Measurements from ENCODE around the gene SBF2.

The SBF2 gene

DNA sequence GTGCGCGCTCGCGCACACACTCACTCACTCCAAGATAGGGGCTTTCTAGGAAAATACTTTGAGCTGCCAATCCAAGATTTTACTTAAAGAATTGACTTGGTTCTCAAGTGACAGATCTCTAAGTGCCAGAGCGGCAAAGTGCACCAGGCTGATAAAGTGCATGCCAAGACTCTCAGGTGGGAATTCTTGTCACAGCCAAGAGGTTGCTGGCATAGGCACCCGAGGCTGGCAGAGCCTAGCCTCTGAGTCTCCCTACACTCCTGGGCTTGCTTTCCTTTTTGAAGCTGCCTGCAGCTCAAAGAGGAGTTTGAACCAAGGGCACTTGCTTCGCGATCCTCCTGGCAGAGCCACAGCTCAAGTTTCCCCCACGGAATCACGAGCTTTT lies 8.3 kb upstream of the SBF2 start:
- no peak for DNase-seq (ENCODE audit: low read depth, low spot score)

DNA sequence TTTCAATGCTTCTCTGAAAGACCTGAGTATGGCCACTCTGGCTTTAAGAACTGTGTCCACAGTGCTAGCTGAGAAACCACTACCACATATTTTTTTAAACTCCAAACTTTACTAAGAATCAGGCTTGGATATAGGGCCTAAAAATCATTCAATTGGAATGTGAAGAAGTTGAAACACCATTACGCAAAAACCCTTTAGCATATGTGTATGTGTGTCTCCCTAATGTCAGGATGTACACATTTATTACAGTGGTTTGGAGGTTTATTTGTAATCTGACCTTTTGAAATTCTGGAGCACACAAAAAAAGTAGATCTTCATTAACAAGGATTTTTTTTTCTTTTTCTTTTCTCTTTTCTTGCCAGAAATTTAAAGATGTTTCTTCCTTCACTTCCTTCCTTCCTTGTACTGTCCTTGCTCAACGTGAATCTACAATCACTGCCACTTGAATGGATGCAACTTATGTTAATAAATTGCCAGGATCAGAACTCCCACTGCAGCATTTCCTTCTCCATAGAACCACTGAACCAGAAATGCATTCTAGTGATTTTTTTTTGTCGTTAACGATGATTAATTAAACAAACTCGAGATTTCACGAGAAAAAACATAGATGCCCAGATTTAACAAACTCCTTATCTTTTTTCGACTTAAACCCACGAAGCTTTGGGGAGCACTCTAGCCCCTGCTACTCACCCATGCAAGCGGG lies 7.8 kb upstream of the SBF2 start:
- no peak for DNase-seq (ENCODE audit: low read depth, low spot score)

DNA sequence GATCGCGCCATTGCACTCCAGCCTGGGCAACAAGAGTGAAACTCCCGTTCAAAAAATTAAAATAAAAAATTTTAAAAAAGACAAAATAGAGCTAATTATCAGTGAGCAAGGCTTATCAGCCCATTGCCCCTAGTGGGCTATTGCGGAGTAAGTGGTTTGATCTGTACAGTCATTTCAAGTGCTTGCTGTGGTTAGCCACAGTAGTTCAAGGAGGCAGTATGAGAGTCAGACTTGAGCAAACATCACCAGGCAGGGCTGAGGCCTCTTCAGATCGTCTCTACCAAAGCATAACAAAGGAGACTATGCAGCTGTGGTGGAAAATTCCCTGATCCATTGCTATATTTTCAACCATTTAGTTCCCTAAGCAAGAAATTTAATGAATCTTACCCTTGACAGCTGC lies 4.3 kb upstream of the SBF2 start:
- no peak for DNase-seq (ENCODE audit: low read depth, low spot score)

DNA sequence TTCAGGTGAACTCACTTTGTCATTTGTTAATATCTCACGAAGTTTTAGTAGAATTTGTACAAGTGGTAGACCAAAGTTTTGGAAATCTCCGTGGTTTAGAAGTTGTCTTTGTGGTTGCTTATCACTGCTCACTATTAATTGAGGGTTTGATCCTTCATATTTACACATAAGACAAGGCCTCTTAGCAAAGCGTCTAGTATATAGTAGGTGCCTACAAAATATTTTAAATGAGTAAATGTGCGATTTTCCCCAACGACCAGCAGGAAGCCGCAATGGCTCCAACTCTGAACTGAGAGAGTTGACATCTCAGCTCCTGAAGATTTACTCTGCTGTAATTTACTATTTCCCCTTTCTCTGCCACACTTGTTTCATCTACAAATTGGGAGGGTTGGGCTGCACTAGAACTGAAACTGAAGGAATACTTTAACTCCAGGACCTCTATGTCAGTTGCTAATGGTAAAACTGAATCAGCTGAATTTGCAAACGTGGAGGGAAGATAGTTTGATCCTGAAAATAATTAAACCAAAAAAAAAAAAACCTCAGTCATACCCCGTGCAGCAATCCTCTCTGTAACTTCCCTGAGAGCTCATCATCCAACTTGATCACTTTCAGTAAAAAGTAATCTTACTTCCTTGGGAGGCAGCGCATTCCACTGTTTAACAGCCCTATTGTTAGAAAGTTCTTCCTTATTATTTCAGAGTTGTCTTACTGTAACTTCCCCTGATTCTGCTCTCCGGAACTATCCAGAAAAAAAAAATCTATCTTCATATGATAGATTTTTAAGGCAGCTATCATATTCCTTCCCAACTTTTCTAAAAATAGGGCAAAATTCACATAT lies 1.3 kb upstream of the SBF2 start:
- DNase-seq (ENCODE audit: low read depth, low spot score), result no peak

GRCh38 chr11:10294290-10294953 lies 403 bp upstream of the SBF2 start:
- no peak for DNase-seq (ENCODE audit: low read depth, low spot score)

GRCh38 chr11:10291801-10292638 lies 2.0 kb downstream of the SBF2 start:
- DNase-seq (ENCODE audit: low read depth, low spot score), result no peak

GRCh38 chr11:10289765-10290380 lies 4.1 kb downstream of the SBF2 start:
- DNase-seq (ENCODE audit: low read depth, low spot score), result no peak

- DNase-seq (ENCODE audit: low read depth, low spot score), result no peak
These were observed 4.9 kb downstream of the SBF2 start for GRCh38 chr11:10288881-10289764.

- no peak for DNase-seq (ENCODE audit: low read depth, low spot score)
These were observed 6.0 kb downstream of the SBF2 start for GRCh38 chr11:10287766-10288715.

DNA sequence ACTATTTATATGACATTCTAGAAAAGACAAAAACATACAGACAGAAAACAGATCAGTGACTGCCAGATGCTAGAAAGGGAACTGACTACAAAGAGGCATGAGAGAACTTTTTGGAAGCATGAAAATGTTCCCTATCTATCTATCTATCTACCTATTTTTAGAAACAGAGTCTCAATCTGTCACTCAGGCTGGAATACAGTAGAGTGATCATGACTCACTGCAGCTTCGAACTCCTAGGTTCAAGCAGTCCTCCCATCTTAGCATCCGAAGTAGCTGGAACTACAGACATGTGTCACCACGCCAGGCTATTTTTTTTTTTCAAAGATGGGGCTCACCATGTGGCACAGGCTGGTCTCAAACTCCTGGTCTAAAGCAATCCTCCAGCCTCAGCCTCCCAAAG lies 6.9 kb downstream of the SBF2 start:
- DNase-seq (ENCODE audit: low read depth, low spot score), result no peak

DNA sequence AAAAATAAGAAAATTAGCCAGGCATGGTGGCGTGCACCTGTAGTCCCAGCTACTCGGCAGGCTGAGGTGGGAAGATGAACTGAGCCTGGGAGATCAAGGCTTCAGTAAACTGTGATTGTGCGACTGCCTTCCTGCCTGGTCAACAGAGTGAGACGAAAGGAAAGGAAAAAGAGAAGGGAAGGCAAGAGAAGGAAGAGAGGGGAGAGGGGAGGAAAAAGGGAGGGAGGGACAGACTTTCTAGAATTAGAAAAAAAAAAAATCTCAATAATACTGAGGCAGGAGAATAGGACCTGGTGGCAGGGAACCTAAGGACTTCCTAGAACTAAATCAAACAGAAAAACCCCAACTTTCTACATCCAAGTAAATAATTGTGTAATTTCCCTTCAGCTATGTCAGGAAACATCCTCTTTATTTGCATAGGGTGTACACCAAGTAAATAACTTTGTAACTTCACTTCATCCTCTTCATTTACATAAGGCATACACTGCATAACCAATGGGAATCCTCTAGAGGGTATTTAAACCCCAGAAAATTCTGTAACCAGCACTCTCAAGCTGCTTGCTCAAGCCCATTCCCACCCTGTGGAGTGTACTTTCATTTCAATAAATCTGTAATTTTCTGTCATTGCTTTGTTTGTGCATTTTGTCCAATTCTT lies 8.7 kb downstream of the SBF2 start:
- DNase-seq (ENCODE audit: low read depth, low spot score), result no peak

DNA sequence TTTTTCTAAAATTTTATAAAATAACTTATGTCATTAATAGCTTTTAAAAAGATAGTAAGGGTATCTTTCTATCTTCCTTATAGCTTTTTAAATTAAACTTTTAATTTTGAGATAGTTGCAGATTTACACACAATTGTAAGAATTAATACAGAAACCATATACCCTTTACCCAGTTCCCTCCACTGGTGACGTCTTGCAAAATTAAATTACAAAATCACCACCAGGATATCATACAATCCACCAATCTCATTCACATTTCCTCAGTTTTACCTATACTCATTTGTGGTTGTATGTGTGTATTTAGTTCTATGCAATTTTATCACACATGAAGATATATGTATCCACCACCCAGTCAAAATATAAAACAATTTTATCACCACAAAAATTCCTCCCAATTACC lies 10.0 kb downstream of the SBF2 start:
- DNase-seq (ENCODE audit: low read depth, low spot score), result no peak

DNA sequence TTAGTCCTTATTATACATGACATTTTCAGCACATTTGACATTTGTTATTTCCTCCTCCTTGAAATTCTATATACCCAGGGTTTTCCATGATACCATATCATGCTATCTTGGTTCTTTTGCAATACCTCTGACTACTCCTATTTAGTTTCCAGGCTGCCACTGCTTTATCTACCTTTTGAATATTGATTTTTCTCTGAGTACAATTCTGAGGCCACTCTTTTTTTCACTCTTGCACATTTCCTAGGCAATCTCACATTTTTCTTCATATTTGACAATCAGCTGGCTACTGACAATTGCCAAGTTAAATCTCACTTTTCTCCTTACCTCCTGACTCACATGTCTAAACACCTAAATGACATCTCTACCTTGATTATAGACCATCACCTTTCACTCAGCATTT lies 11.9 kb downstream of the SBF2 start:
- DNase-seq (ENCODE audit: low read depth, low spot score), result no peak

DNA sequence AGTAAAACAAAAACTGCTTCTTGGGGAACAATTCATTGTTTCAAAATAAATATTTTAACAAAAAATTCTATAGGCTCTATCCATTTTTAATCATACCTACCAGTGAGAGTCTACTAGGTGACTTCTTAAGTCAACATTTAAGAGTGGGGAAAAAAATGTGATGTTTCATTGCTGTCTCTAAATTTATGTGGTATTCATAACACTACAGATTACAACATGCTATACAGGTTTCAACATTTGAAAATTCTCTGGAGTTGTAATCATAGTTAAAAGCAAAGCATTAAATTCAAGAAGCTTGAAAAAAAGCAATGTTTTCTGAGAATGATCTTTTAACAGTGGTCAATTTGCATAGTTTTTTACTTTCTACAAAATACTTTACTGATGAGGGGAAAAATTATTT lies 18.3 kb downstream of the SBF2 start:
- no peak for DNase-seq (ENCODE audit: low read depth, low spot score)

DNA sequence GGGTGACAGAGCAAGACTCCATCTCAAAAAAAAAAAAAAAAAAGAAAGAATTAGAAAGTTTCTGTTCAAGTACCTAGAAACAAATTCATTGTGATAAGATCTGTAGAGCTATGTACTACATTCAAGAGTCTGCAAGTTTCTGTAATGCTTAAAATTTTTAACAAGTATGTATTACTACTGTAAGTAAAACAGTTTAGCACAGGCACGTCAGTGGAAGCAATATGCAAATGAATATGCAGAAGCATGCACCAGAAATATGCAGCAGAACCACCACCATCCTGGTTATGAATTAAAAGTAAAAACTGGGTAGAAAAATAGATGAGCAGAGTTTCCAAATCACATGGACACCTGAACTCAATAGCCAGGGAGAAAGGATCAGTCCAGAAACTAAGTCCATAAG lies 19.3 kb downstream of the SBF2 start:
- no peak for DNase-seq (ENCODE audit: low read depth, low spot score)

GRCh38 chr11:10273738-10274137 lies 20.3 kb downstream of the SBF2 start:
- no peak for DNase-seq (ENCODE audit: low read depth, low spot score)

DNA sequence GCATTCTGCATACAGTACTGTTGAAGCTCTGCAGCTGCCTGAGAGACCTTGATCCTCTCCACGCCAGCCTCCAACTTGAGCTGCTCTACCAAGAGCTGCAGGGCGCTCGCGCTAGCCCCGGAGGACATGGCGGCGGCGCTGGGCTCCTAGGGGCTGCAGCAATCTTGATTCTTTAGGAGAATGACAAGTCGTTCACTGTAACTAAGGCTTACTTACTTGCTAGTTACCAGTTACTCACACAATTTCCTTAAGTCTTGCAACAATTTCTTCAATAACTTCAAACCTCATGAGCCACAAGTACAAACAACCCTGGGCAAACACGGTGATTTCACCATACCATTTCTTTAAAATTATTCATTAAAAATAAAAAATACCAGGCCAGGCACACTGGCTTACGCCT lies 21.9 kb downstream of the SBF2 start:
- DNase-seq (ENCODE audit: low read depth, low spot score), result no peak

DNA sequence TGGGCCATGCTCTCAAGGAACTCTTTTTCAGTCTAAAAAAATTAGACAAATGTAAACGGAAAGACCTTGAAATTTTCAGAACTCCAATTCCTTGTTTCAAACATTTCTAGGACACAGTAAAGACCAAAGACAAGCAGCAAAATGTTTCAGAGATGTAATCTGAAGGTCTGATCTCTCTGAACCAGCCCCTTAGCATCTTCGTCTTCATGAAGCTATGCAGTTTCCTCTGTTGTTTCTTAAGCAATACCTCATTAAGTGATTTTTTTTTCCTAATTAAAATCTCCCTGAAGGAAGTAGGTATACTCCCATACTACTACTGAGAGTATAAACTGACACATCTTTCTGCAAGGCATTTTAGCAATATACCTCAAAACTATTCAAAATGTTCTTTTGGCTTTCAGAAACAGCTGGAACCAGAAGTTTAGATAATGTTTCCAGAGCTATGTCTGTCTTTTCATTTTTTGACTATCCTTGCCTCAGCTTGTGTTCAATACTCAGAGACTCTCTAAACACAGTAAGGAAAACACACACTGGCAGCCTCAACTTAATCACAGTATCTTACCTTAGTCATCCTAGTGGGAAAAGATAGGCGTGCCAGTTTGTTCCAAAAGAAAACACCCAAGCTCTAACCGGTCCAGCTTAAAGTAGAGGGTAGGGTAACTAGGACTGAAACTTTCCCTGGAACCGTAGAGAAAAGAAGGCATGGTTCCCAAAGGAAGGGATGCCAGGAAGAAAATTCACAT lies 25.1 kb downstream of the SBF2 start:
- DNase-seq (ENCODE audit: low read depth, low spot score), result no peak

All from smooth muscle cell of the brain vasculature (primary cell).